HAP-1 (cell line): ENCODE data around the gene SEMA4D.

Experiments used
- DNase-seq, 2 experiments: peaks; one replicate each; pipeline ENCODE4 v3.0.0-alpha.2; 2016 to 2020; ENCODE audit warnings: low spot score in 2 of 2
- H3K27me3 ChIP-seq: fragments of 250-450 bp; sonication (Bioruptor Pico); 2 replicates; pipeline ENCODE4 v1.5.1; 2020; ENCODE audit warnings: low read depth, mild to moderate bottlenecking, moderate library complexity
- H3K36me3 ChIP-seq: fragments of 250-450 bp; sonication (Bioruptor Pico); replicated peaks from 2 replicates; pipeline ENCODE4 v1.5.1; 2020; ENCODE audit warnings: mild to moderate bottlenecking
- H3K4me1 ChIP-seq: fragments of 250-450 bp; sonication (Bioruptor Pico); 2 replicates; pipeline ENCODE4 v1.5.1; 2020; ENCODE audit warnings: mild to moderate bottlenecking
- H3K4me3 ChIP-seq: fragments of 250-450 bp; sonication (Bioruptor Pico); 2 replicates; pipeline ENCODE4 v1.5.1; 2020; ENCODE audit warnings: mild to moderate bottlenecking, moderate library complexity
- H3K9me3 ChIP-seq: fragments of 250-450 bp; sonication (Bioruptor Pico); 2 replicates; pipeline ENCODE4 v1.5.1; 2020; ENCODE audit warnings: mild to moderate bottlenecking, moderate library complexity
- in situ Hi-C: fragments of 300-500 bp; cut with MboI; formaldehyde crosslinking; loops from 3 replicates; pipeline ENCODE4 v1.14.3; 2020; ENCODE audit warnings: low sequenced_read_pairs, inconsistent platforms, mixed read lengths

The SEMA4D gene

DNA sequence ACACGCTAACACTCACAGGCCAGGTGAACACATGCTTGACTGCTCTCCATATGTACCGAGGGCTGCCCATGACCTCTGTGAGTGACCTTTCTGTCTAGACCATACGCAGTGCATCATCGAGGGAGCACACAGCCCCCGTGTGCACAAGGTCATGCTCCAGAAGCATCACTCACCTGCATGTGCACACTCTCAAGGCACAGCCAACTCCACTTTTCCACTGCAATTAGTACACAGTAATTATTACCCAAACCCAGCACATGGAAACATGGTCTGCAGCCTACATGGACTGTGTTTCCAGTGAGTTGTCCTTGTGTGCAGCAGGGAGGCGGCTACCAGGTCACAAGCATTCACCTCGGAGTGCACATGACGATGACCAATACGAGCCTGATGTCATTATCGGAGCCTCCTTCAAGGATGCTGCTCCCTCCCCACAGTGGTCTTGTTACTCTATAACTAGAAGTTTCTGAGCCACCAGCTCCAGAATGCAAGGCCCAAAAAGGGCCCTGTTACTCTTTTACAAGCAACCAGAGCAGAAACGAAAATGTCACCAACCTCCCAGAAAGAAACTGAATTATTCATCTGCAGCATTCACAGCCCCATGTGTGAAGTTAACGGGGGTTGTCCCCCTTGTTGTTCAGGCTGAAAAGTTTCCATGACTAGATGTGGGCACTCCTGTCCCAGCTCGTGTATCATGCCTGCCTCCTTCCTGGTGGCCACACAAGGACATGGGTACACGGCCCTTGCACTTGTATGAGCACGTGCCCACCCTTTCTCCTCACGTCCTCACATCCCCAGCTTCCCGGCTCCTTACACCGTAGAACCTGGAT lies 31.2 kb downstream of the SEMA4D start:
- no peak overlapping the region for H3K4me3 ChIP-seq
- no peaks in the 10 kb centered on the region for H3K27me3 ChIP-seq
- no peaks in the 10 kb centered on the region for H3K36me3 ChIP-seq
- in situ Hi-C loops, result no loop called here
- peaks cover 12% of the 10 kb centered on the region for H3K4me1 ChIP-seq
- H3K9me3 ChIP-seq, result no peaks in the 10 kb centered on the region
- no peak for DNase-seq

DNA sequence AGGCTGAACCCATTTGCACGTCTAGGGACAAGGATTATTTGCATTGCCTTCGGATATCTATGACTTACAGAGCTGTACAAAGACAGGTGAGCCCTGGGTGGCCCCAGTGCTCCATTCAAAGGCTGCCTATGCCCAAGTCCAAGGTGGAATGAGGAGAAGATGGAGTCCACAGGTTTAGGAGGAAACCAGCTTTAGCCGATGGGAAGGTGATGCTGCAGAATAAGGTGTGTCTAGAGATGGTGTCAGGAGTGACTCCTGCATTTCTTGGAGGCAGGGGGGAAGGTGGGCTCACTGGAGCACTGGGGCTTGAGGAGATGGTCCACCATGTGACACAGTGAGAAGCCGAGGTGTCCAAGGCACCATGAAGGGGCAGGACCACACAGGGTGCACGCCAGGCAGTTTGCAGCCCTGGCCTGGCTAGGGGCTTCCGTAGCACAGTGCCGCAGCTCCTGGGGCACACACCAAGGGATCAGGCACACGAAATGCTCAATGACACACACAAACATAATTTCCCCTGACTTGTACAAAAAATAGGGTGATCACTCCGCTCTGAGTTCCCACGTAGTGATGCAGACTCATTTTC lies 32.1 kb downstream of the SEMA4D start:
- H3K9me3 ChIP-seq, result no peaks in the 10 kb centered on the region
- H3K36me3 ChIP-seq, result no peaks in the 10 kb centered on the region
- no peaks in the 10 kb centered on the region for H3K27me3 ChIP-seq
- peaks cover 10% of the 10 kb centered on the region for H3K4me1 ChIP-seq
- DNase-seq, result no peak
- in situ Hi-C loops, result no loop called here
- H3K4me3 ChIP-seq, result no peak overlapping the region

GRCh38 chr9:89465001-89465451 lies 32.9 kb downstream of the SEMA4D start:
- no peak overlapping the region for H3K4me3 ChIP-seq
- in situ Hi-C loops, result no loop called here
- H3K4me1 ChIP-seq, result peaks cover 2% of the 10 kb centered on the region; the same call in 1 of the 2 replicates

DNA sequence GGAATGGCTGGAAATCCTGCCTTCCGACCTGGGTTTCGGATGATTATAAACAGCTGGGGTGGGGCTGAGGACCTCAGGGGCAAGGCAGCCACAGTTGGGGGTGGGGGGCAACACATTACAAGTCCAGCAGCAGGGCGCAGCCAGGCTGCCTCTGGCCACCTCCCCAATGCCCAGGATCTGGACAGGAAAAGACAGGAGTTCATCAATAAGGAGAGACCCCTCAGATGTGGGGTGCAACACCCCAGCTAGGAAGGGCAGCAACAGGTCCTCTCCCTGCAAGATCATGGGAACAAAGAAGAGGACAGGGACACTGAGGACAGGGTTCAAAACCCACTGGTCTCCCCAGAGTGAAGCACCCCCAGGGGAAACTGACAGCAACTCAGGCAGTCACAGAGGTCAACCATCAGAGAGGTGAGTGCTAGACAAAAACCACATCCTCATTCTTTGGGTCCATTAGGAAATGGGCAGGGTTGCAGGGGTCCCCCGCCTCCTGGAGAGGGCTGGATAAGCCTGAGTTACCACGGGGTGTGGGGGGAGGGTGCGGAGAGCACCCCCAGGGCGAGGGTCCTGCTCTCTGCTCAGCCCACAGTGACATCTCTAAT lies 33.5 kb downstream of the SEMA4D start:
- no peaks in the 10 kb centered on the region for H3K4me1 ChIP-seq
- no peaks in the 10 kb centered on the region for H3K36me3 ChIP-seq
- no peak for DNase-seq
- H3K9me3 ChIP-seq, result no peaks in the 10 kb centered on the region
- H3K4me3 ChIP-seq, result no peak overlapping the region
- in situ Hi-C loops, result no loop called here
- no peaks in the 10 kb centered on the region for H3K27me3 ChIP-seq

More at GRCh38 chr9:89465001-89465451, 32.9 kb downstream of the SEMA4D start:
- Histone ChIP-seq H3K9me3 (no peaks in the 10 kb centered on the region), H3K36me3 (no peaks in the 10 kb centered on the region), H3K27me3 (no peaks in the 10 kb centered on the region)
- DNase-seq, result no peak

DNA sequence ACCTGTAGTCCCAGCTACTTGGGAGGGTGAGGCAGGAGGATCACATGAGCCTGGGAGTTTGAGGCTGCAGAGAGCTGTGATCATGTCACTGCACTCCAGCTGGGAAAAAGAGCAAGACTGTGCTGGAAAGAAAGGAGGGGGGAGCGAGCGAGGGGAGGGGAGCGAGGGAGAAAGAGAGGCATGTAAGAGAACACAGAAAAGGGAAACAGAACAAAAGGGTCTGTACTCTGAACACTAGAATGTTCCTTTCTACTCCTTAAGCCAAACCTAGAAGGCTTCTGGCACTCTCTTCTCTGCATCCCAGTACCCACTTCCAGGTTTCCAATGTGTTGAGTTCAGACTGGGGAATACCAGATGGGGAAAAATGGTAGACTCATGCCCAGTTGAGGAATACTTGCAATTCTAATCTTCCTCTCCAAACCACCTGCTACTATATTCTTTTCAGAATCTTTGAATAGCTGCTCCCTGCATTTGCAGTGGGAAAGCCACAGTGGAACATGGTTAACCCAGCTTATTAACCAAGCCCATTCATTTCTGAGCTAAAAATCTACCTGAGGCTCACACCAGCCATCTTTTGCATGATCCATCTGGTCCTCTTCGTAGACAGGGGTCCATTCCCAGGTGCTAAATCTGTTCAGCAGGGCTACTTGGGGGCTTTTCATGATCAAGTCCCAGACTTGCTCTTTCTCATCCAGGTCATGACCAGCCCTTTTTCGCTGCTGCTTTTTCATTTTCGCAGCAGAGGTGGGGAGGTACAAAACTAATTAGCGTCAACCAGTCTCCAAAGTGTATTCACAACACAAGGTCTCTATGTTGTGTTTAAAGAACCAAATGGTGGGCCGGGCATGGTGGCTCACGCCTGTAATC lies 34.9 kb downstream of the SEMA4D start:
- H3K9me3 ChIP-seq, result no peaks in the 10 kb centered on the region
- no peaks in the 10 kb centered on the region for H3K27me3 ChIP-seq
- H3K4me3 ChIP-seq, result no peak overlapping the region
- no peak for DNase-seq
- in situ Hi-C loops, result no loop called here
- no peaks in the 10 kb centered on the region for H3K36me3 ChIP-seq
- H3K4me1 ChIP-seq, result no peaks in the 10 kb centered on the region

DNA sequence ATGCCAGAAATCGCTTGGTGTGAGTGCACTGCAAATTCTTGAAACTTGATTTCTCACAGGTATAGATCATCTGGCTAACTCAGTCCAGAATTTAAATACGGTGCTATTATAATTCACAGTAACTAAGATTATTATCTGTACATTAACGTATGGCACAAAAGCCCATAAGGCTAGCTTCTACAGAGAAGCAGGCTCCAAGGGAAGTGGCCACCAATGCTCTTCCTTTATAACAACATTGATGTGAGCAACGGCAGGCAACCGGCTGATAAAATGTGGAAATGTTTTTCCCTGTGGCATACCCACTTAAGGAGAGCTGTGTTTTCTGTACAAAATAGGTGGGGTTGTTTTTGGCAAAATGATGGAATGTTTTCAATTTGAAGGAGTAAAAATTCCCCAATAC lies 35.7 kb downstream of the SEMA4D start:
- H3K9me3 ChIP-seq, result no peaks in the 10 kb centered on the region
- no peaks in the 10 kb centered on the region for H3K4me1 ChIP-seq
- no peaks in the 10 kb centered on the region for H3K36me3 ChIP-seq
- H3K4me3 ChIP-seq, result no peak overlapping the region
- no peak for DNase-seq
- H3K27me3 ChIP-seq, result no peaks in the 10 kb centered on the region
- in situ Hi-C loops, result no loop called here

DNA sequence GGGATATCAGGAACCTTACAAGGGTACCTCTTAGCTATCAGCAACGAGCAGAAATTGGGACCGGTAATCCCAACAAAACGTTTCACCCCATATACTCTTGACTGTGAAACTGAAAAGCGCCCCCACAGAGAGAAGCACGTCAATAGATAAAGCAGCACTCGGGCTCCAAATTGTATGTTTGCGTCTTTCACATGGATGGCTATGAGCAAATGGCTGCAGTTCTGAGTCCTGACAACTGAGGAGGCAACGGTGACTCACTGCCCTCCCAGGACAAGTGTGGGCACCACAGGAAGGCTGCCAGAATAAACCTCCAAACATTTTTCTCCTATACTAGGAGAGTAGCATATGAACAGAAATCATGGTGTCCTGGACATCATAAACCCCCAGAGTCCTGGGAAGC lies 36.6 kb downstream of the SEMA4D start:
- H3K27me3 ChIP-seq, result no peaks in the 10 kb centered on the region
- H3K9me3 ChIP-seq, result no peaks in the 10 kb centered on the region
- no peak overlapping the region for H3K4me3 ChIP-seq
- no peaks in the 10 kb centered on the region for H3K4me1 ChIP-seq
- DNase-seq, result no peak
- no peaks in the 10 kb centered on the region for H3K36me3 ChIP-seq
- in situ Hi-C loops, result no loop called here

GRCh38 chr9:89460551-89460950 lies 37.4 kb downstream of the SEMA4D start:
- in situ Hi-C loops, result no loop called here
- no peaks in the 10 kb centered on the region for H3K27me3 ChIP-seq
- H3K9me3 ChIP-seq, result no peaks in the 10 kb centered on the region
- DNase-seq, result no peak
- no peak overlapping the region for H3K4me3 ChIP-seq
- H3K36me3 ChIP-seq, result no peaks in the 10 kb centered on the region
- H3K4me1 ChIP-seq, result no peaks in the 10 kb centered on the region

DNA sequence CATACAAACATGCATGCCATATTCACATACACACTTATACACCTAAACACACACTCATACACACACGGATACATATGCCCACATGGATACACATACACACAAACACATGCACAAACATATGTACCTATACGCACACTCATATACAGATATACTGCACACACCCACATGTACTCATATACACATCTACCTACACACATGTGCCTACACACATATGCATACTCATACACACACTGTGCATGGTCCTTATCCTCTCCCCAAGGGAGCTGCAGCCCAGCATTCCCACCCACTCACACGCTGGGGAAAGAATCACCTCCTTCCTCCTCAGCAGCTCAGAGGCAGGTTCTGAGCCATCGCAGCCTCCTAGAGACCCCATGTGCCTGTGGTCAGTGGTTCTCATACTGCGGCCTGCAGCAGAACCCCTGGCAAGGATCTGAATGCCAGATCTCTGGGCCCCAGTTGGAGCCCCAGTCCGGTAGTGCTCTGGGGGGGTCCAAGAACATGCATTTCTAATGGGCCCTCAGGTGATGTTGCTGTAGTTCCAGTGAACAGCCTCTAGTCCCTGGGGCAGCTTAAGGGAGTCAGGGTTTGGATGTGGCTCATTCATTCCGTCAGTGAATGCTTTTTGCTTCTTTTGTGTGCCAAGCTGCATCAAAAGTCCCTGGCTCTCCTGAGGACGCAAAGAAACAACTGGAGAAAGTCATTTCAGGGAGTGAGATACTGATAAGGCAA lies 39.0 kb downstream of the SEMA4D start:
- no peak for DNase-seq
- Histone ChIP-seq H3K4me1 (no peaks in the 10 kb centered on the region), H3K36me3 (peaks cover 6% of the 10 kb centered on the region; the same call in 1 of the 2 replicates), H3K9me3 (no peaks in the 10 kb centered on the region), H3K27me3 (no peaks in the 10 kb centered on the region), H3K4me3 (no peak overlapping the region)
- in situ Hi-C loops, result no loop called here

- no peaks in the 10 kb centered on the region for H3K4me1 ChIP-seq
- no peak for DNase-seq
- H3K27me3 ChIP-seq, result no peaks in the 10 kb centered on the region
- H3K36me3 ChIP-seq, result peaks cover 6% of the 10 kb centered on the region; the same call in 1 of the 2 replicates
- in situ Hi-C loops, result no loop called here
- H3K9me3 ChIP-seq, result no peaks in the 10 kb centered on the region
- no peak overlapping the region for H3K4me3 ChIP-seq
These were observed 40.5 kb downstream of the SEMA4D start for GRCh38 chr9:89457376-89457855.

DNA sequence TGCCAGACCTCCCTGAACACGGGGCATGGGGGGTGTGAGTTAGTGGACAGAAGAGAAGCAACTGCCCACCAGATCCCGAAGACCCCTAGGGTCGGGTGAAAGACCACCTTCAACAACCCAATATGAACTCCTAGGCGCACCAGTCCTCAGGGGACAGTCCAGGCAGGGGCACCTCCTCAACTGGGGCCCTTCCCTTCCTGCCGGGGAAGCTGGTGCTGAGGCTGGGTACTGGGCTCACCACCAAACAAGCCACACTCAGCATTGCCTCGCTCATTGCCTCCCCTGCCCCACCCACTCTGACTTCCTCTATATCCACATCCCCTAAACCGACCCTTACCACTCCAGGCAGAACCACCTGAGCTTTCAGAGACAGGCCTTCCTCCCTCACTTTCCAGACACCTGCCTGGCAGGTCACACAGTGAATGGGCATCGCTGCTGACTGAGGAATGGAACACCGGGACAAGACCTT lies 42.5 kb downstream of the SEMA4D start:
- H3K27me3 ChIP-seq, result no peaks in the 10 kb centered on the region
- in situ Hi-C loops, result no loop called here
- peaks cover 6% of the 10 kb centered on the region; the same call in 1 of the 2 replicates for H3K36me3 ChIP-seq
- no peak overlapping the region for H3K4me3 ChIP-seq
- no peak for DNase-seq
- no peaks in the 10 kb centered on the region for H3K9me3 ChIP-seq
- H3K4me1 ChIP-seq, result no peaks in the 10 kb centered on the region

DNA sequence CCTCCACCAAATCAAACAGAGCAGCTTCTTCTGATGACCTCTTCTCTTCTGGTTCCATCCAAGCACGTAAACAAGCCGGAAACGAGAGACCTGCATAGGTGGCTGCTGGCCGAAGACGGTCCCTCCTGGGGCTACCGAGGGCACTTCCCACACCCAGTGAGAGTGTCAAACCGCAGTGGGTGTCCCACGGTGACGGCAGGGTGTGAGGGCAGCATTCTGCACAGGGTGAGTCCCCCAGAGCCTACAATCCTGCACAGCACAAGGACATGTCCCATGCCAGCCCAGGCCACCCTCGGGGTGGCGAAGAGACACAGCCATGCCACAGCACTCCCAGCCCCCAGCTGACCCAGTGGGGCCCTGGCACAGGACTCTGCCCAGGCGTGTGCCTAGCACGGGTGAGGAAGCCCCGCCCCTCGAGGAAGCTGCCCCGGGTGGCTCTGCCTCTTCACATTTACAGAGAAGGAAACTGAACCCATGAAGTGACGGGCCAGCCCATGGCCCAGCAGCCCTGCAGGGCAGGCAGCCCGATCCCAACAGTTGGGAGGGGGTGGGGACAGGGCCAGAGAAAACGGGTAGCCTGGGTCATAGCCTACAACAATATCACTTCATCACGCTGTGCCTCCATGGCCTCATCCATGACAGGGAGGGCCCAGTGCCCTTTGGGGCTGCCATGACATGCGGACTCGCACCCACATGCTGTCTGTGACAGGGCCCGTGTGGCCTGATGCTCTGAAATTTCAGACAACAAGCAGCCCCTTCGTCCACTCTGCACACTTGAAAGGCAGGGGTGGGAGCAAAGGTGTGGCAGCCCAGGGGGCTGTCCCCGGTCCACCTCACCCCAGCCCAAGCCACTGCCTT lies 43.2 kb downstream of the SEMA4D start:
- H3K4me1 ChIP-seq, result no peaks in the 10 kb centered on the region
- H3K9me3 ChIP-seq, result no peaks in the 10 kb centered on the region
- H3K4me3 ChIP-seq, result no peak overlapping the region
- in situ Hi-C loops, result no loop called here
- DNase-seq, result no peak
- no peaks in the 10 kb centered on the region for H3K27me3 ChIP-seq
- peaks cover 6% of the 10 kb centered on the region; the same call in 1 of the 2 replicates for H3K36me3 ChIP-seq
